Keratinocyte (primary cell): ENCODE results near the gene TEAD4. TPM values are rescaled to one million over a fixed set of nuclear protein-coding genes. Genes with fewer than 3 reads are reported as not detected.

ENCODE experiments used
- DNase-seq: peaks from one replicate; pipeline ENCODE4 v3.0.0-alpha.2; 2011; ENCODE audit warnings: low read depth, missing footprints, low spot score
- FAIRE-seq: peaks from 2 replicates; lab custom pipeline; 2011; peaks lifted over from hg19 to GRCh38; lab: Jason Lieb, UNC
- H2AFZ ChIP-seq: 2 replicates; pipeline ENCODE4 v1.6.0; 2012; ENCODE audit warnings: low read length, control low read depth, inconsistent platforms; ENCODE audit not compliant: control insufficient read depth
- H3K27ac ChIP-seq: 2 replicates; pipeline ENCODE4 v1.5.1; 2011; ENCODE audit warnings: low read length; ENCODE audit not compliant: control insufficient read depth, insufficient read depth
- H3K27me3 ChIP-seq: 3 replicates; pipeline ENCODE4 v1.6.0; 2011; ENCODE audit warnings: low read length; ENCODE audit not compliant: control insufficient read depth, insufficient read depth; ENCODE audit errors: extremely low read depth
- H3K36me3 ChIP-seq, 2 experiments: 2 replicates in 1 of 2; 3 replicates in 1 of 2; pipeline ENCODE4 v1.5.1; 2011; ENCODE audit warnings: low read length in 2 of 2, mild to moderate bottlenecking in 1 of 2; ENCODE audit not compliant: control insufficient read depth in 2 of 2, insufficient read depth in 2 of 2; ENCODE audit errors: extremely low read depth in 1 of 2
- H3K4me1 ChIP-seq: 3 replicates; pipeline ENCODE4 v1.5.1; 2011; ENCODE audit warnings: low read length; ENCODE audit not compliant: control insufficient read depth, insufficient read depth; ENCODE audit errors: extremely low read depth
- H3K4me2 ChIP-seq: 3 replicates; pipeline ENCODE4 v1.6.0; 2011; ENCODE audit warnings: low read depth, low read length; ENCODE audit not compliant: control insufficient read depth, insufficient read depth; ENCODE audit errors: extremely low read depth
- H3K4me3 ChIP-seq, 3 experiments: fragments of 200-600 bp in 1 of 3; sonication (generic) in 1 of 3; 2 replicates in 2 of 3; 3 replicates in 1 of 3; pipeline ENCODE4 v1.5.1; 2011 to 2016; ENCODE audit warnings: low read length in 3 of 3, mild to moderate bottlenecking in 3 of 3, control low read depth in 2 of 3, inconsistent platforms in 1 of 3, low read depth in 1 of 3, mixed read lengths in 1 of 3, mixed run types in 1 of 3, moderate library complexity in 1 of 3; ENCODE audit not compliant: control insufficient read depth in 2 of 3, insufficient read depth in 2 of 3; ENCODE audit errors: extremely low read depth in 1 of 3
- H3K79me2 ChIP-seq: 2 replicates; pipeline ENCODE4 v1.6.0; 2012; ENCODE audit warnings: low read length; ENCODE audit not compliant: control insufficient read depth, insufficient read depth
- H3K9ac ChIP-seq: 3 replicates; pipeline ENCODE4 v1.6.0; 2011; ENCODE audit warnings: low read length; ENCODE audit not compliant: control insufficient read depth, insufficient read depth; ENCODE audit errors: extremely low read depth
- H3K9me1 ChIP-seq: 3 replicates; pipeline ENCODE4 v1.6.0; 2011; ENCODE audit warnings: low read length; ENCODE audit not compliant: control insufficient read depth, insufficient read depth; ENCODE audit errors: extremely low read depth
- H3K9me3 ChIP-seq: 2 replicates; pipeline ENCODE4 v1.5.1; 2012; ENCODE audit warnings: low read depth, low read length; ENCODE audit not compliant: control insufficient read depth
- H4K20me1 ChIP-seq: 3 replicates; pipeline ENCODE4 v1.6.0; 2011; ENCODE audit warnings: low read length; ENCODE audit not compliant: control insufficient read depth, insufficient read depth; ENCODE audit errors: extremely low read depth
- EZH2 ChIP-seq: IDR thresholded peaks from one replicate; pipeline ENCODE4 v1.6.1; 2012; ENCODE audit warnings: inconsistent platforms, mild to moderate bottlenecking, low read length, moderate library complexity
- dilution Hi-C: fragments of 300-500 bp; cut with MboI; formaldehyde crosslinking; loops from one replicate; pipeline ENCODE4 v1.7.0; 2020; ENCODE audit warnings: low sequenced_read_pairs; ENCODE audit not compliant: extremely low pct_ligation_motif_present
- polyA plus RNA-seq, 5 experiments: library from polyadenylated mRNA; depleted of rRNA in 3 of 5; stranded (reverse) in 3 of 5; stranded (forward) in 1 of 5; unstranded in 1 of 5; fragments of >200 nt; gene quantifications; 1 replicate in 1 of 5; 2 replicates in 3 of 5; 3 replicates in 1 of 5; pipeline versions ENCODE4 v1.2.1 to v1.2.3, GENCODE V29; 2011 to 2012; ENCODE audit warnings: missing spikeins in 2 of 5, low read depth in 1 of 5, low replicate concordance in 1 of 5
- TF ChIP-seq, protein P1 (sequence below), 3 experiments: IDR thresholded peaks in 1 of 3; conservative IDR thresholded peaks in 1 of 3; optimal IDR thresholded peaks in 1 of 3; 2 replicates in 2 of 3; 3 replicates in 1 of 3; pipeline versions ENCODE3 to v1.5.1; 2011; ENCODE audit warnings: low read length in 3 of 3, mild to moderate bottlenecking in 3 of 3, moderate library complexity in 2 of 3, control low read depth in 1 of 3, inconsistent platforms in 1 of 3; ENCODE audit not compliant: insufficient read depth in 2 of 3; ENCODE audit errors: extremely low read depth in 1 of 3

Gene TEAD4
- polyA plus RNA-seq, 1 donor (not counting 4 experiments of a cell fraction or from before 2014, with no cell fraction given): 8.1 TPM

DNA sequence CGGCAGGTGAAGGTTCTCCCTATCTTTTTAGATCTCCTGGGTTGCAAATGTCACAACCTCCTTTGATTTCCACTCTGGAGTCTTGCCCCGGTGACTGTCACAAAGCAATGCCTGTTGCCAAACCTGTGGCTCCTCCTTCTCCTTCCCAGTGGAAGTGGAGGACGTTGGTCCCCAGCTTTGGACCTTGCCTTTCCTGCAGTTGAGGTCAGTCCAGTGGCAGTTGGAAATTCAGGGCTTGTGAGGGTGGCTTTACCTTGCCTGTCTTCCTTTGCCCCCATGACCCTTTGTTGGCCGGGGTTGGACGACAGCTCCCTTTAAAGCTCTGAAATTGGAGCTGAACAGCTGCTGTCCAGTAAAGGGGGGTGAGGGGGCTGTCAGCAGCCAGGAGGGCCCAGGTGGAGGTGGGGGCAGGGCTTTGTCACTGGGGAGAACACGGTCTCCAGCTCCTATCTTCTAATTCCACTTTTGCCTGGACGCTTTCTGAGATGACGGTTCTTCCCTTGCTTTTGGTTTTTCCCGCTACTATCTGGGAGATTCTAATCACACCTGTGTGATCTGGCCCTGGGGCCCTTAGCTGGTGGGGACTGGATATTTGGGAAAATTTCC, 4.1 kb downstream of the TEAD4 start:
- Histone ChIP-seq H3K36me3 (peaks cover 0 to 4% of the 10 kb centered on the region in 2 experiments), H3K4me2 (no peak overlapping the region), H3K27me3 (no peaks in the 10 kb centered on the region), H3K27ac (no peak overlapping the region), H3K4me3 (no peak overlapping the region), H3K9me1 (no peaks in the 10 kb centered on the region), H4K20me1 (no peaks in the 10 kb centered on the region), H2AFZ (no peak overlapping the region), H3K79me2 (peaks cover 23% of the 10 kb centered on the region), H3K9ac (no peak overlapping the region), H3K4me1 (peaks cover 16% of the 10 kb centered on the region), H3K9me3 (no peaks in the 10 kb centered on the region)
- dilution Hi-C loops: no loop called here
- FAIRE-seq (no peak), DNase-seq (no peak)
- TF ChIP-seq, protein P1, sequence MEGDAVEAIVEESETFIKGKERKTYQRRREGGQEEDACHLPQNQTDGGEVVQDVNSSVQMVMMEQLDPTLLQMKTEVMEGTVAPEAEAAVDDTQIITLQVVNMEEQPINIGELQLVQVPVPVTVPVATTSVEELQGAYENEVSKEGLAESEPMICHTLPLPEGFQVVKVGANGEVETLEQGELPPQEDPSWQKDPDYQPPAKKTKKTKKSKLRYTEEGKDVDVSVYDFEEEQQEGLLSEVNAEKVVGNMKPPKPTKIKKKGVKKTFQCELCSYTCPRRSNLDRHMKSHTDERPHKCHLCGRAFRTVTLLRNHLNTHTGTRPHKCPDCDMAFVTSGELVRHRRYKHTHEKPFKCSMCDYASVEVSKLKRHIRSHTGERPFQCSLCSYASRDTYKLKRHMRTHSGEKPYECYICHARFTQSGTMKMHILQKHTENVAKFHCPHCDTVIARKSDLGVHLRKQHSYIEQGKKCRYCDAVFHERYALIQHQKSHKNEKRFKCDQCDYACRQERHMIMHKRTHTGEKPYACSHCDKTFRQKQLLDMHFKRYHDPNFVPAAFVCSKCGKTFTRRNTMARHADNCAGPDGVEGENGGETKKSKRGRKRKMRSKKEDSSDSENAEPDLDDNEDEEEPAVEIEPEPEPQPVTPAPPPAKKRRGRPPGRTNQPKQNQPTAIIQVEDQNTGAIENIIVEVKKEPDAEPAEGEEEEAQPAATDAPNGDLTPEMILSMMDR (optimal IDR thresholded peaks at IDR 0.05 in 1 of 3, IDR thresholded peaks at IDR 0.05 in 1 of 3, conservative IDR thresholded peaks at IDR 0.05 in 1 of 3; ENCODE audit: extremely low read depth in 1 of 3, insufficient read depth in 2 of 3, low read length in 3 of 3): no peak
- TF ChIP-seq EZH2: no peak

DNA sequence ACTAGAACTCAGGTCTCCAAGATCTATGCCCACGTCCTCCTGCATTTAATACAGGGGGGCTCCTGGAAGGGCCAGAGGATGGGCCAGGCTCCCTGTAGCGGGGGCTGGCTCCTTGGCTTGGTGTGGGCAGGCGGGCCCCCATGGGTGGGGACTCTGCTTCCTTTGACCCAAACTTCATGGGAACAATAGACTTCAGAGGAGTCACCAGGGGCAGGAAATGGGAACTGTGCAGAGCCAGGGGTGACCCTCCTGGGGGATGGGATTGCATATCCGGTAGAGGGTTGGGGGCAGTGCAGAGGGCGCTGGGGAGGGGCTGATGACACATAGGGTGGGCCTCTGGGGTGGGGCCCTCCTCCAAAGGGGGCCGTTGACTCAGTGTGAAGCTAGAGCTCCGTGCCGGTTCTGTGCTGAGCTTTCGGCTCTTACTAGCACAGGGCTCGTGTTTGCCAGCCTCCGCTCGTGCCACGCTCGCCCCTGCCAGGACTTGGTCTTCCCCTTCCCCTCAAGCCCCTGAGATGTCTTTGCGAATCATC, 4.6 kb downstream of the TEAD4 start:
- Histone ChIP-seq H3K27me3 (no peaks in the 10 kb centered on the region), H2AFZ (no peak overlapping the region), H3K9me3 (no peaks in the 10 kb centered on the region), H3K4me3 (no peak overlapping the region), H3K9ac (no peak overlapping the region), H3K79me2 (peaks cover 23% of the 10 kb centered on the region), H4K20me1 (no peaks in the 10 kb centered on the region), H3K4me1 (peaks cover 12% of the 10 kb centered on the region), H3K4me2 (no peak overlapping the region), H3K27ac (no peak overlapping the region), H3K36me3 (peaks cover 0 to 4% of the 10 kb centered on the region in 2 experiments), H3K9me1 (no peaks in the 10 kb centered on the region)
- no peak for DNase-seq
- TF ChIP-seq EZH2: no peak
- TF ChIP-seq, protein P1 (optimal IDR thresholded peaks at IDR 0.05 in 1 of 3, IDR thresholded peaks at IDR 0.05 in 1 of 3, conservative IDR thresholded peaks at IDR 0.05 in 1 of 3; ENCODE audit: extremely low read depth in 1 of 3, insufficient read depth in 2 of 3, low read length in 3 of 3): no peak
- dilution Hi-C loops: no loop called here
- FAIRE-seq: no peak
